GM23248 (cell line): ENCODE results near the gene HNRNPR. TPM values are rescaled to one million over a fixed set of nuclear protein-coding genes. Genes with fewer than 3 reads are reported as not detected.

Experiments
- DNase-seq: peaks from one replicate; pipeline ENCODE4 v3.0.0-alpha.2; 2015
- H2AFZ ChIP-seq: fragments of 200-600 bp; sonication (generic); 2 replicates; pipeline ENCODE4 v1.6.1; 2016; ENCODE audit warnings: antibody characterized with exemption
- H3F3A ChIP-seq: fragments of 200-600 bp; sonication (generic); 2 replicates; pipeline ENCODE4 v1.6.1; 2016; ENCODE audit warnings: mild to moderate bottlenecking, antibody characterized with exemption, mixed run types; ENCODE audit not compliant: insufficient read depth
- H3K27ac ChIP-seq: fragments of 200-600 bp; sonication (generic); 2 replicates; pipeline ENCODE4 v1.5.1; 2016; ENCODE audit warnings: mild to moderate bottlenecking
- H3K27me3 ChIP-seq: fragments of 200-600 bp; sonication (generic); replicated peaks from 2 replicates; pipeline ENCODE4 v1.6.1; 2016; ENCODE audit warnings: mild to moderate bottlenecking; ENCODE audit not compliant: insufficient read depth
- H3K36me3 ChIP-seq: fragments of 200-600 bp; sonication (generic); 2 replicates; pipeline ENCODE4 v1.6.1; 2016; ENCODE audit warnings: low read depth, mild to moderate bottlenecking
- H3K4me1 ChIP-seq: fragments of 200-600 bp; sonication (generic); 2 replicates; pipeline ENCODE4 v1.6.1; 2016; ENCODE audit warnings: mild to moderate bottlenecking; ENCODE audit not compliant: insufficient read depth
- H3K4me2 ChIP-seq: fragments of 200-600 bp; sonication (generic); one replicate; pipeline ENCODE4 v1.6.1; 2016; ENCODE audit warnings: mild to moderate bottlenecking; ENCODE audit not compliant: unreplicated experiment
- H3K4me3 ChIP-seq: fragments of 200-600 bp; sonication (generic); 2 replicates; pipeline ENCODE4 v1.5.1; 2016; ENCODE audit warnings: mild to moderate bottlenecking
- H3K79me2 ChIP-seq: fragments of 200-600 bp; sonication (generic); 2 replicates; pipeline ENCODE4 v1.6.1; 2016; ENCODE audit warnings: mild to moderate bottlenecking; ENCODE audit not compliant: insufficient read depth
- H3K9ac ChIP-seq: fragments of 200-600 bp; sonication (generic); 2 replicates; pipeline ENCODE4 v1.6.1; 2016; ENCODE audit warnings: mild to moderate bottlenecking
- H3K9me2 ChIP-seq: fragments of 200-600 bp; sonication (generic); 2 replicates; pipeline ENCODE4 v1.6.1; 2016; ENCODE audit warnings: mixed run types, mild to moderate bottlenecking, moderate library complexity; ENCODE audit not compliant: insufficient read depth
- H3K9me3 ChIP-seq: fragments of 200-600 bp; sonication (generic); one replicate; pipeline ENCODE4 v1.6.1; 2017; ENCODE audit warnings: low read depth
- H4K20me1 ChIP-seq: fragments of 200-600 bp; sonication (generic); 2 replicates; pipeline ENCODE4 v1.6.0; 2016; ENCODE audit not compliant: insufficient read depth
- EZH2 ChIP-seq: fragments of 200-600 bp; sonication (generic); IDR thresholded peaks from 2 replicates; pipeline ENCODE4 v1.6.1; 2018; ENCODE audit warnings: antibody characterized with exemption, mild to moderate bottlenecking; ENCODE audit not compliant: insufficient read depth, poor library complexity, severe bottlenecking
- EZH2phosphoT487 ChIP-seq: fragments of 200-600 bp; sonication (generic); IDR thresholded peaks from 2 replicates; pipeline ENCODE4 v1.6.1; 2018; ENCODE audit warnings: antibody characterized with exemption, moderate library complexity, mild to moderate bottlenecking, low read depth; ENCODE audit not compliant: insufficient read depth
- WGBS, 2 experiments: methylation state at CpG; one replicate each; pipeline ENCODE4 v1.1.6; 2015 to 2017; ENCODE audit warnings: low lambda C conversion rate in 2 of 2, low coverage in 1 of 2; ENCODE audit errors: missing lambda C conversion rate in 2 of 2; 5-methylcytosine and 5-hydroxymethylcytosine counted together
- in situ Hi-C: fragments of 300-500 bp; cut with MboI; formaldehyde crosslinking; loops from 2 replicates; pipeline ENCODE4 v1.15.0; 2020
- polyA plus RNA-seq: library from polyadenylated mRNA; unstranded; fragments of >200 nt; fragmentation: Nextera tagmentation; extraction: Ambion mirVana; gene quantifications from 2 replicates; pipeline ENCODE4 v1.2.1, GENCODE V29; 2016
- total RNA-seq: library from RNA; depleted of rRNA; stranded (reverse); fragments of >200 nt; shearing (Covaris generic); gene quantifications from 2 replicates; pipeline ENCODE4 v1.2.3, GENCODE V29; 2014; rRNA removed

The HNRNPR gene
- total RNA-seq (77.5 and 91.6 TPM in 2 replicates), polyA plus RNA-seq (124 and 126 TPM in 2 replicates)

DNA sequence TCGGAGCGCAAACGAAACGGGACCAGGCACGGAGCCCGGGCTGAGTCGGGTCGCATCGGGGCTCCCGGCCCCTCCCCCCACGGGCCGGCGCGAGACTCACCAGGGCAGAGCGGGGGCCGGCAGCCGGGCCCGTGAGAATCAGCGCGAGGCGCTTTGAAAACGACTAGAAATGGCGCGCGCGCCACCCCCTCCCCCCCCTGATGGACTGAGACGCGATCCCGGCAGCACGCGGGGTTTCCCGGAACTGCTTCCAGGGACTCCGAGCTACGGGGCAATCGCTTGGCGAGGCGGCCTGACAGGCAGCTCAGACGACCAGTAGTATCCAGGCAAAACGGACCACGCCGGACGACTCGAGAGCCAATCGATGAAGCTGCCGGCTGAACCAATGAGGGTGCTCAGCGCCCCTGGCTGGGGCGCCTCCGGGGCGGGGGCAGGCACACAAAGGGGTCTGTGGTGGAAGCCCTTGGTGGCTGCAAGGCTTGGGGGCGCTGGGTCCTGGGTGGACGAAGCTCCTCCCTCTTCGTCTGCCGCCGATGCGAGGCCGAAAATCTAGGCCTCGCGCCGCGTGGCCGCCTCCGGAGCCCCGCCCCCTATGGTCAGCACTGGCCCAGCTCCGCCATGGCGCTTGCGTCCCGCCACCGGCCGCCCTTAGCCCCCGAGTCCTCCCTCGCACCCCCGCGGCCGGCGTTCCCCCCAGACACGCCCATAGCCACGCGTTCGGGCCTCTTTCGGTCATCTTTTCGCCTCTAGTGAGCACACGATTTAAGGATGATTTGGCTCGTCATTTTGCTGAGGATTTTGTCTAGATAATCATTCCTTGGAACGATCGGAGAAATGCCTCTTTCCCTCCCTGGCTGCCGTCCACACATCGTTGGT lies at the start of gene HNRNPR:
TSS of gene HNRNPR (minus strand) at position 174 of the 876 bp plus-strand sequence. CDS start 3,276 bp downstream, outside the sequence.
- peak within 1 kb of the TSS; percentile 75 for H2AFZ ChIP-seq
- H3K4me2 ChIP-seq: peak within 1 kb of the TSS; percentile 97
- H3K9me3 ChIP-seq: no peaks in the 10 kb centered on the region
- H3K79me2 ChIP-seq: peaks cover 46% of the 10 kb centered on the region
- no peak for TF ChIP-seq EZH2phosphoT487
- TF ChIP-seq EZH2: no peak
- H4K20me1 ChIP-seq: peaks cover 31% of the 10 kb centered on the region
- H3K9ac ChIP-seq: peak within 1 kb of the TSS; percentile 96
- H3K4me3 ChIP-seq: peak within 1 kb of the TSS; percentile 91
- peak; percentile 100 for DNase-seq
- H3K9me2 ChIP-seq: no peaks in the 10 kb centered on the region
- H3F3A ChIP-seq: peaks cover 35% of the 10 kb centered on the region
- in situ Hi-C loops: no loop called here
- peak within 1 kb of the TSS; percentile 93 for H3K27ac ChIP-seq
- WGBS, 2 experiments: 1% methylated on average over 42 to 81 of the region's 87 CpGs
- no peaks in the 10 kb centered on the region for H3K27me3 ChIP-seq
- no peaks in the 10 kb centered on the region for H3K36me3 ChIP-seq
- peaks cover 34% of the 10 kb centered on the region for H3K4me1 ChIP-seq

DNA sequence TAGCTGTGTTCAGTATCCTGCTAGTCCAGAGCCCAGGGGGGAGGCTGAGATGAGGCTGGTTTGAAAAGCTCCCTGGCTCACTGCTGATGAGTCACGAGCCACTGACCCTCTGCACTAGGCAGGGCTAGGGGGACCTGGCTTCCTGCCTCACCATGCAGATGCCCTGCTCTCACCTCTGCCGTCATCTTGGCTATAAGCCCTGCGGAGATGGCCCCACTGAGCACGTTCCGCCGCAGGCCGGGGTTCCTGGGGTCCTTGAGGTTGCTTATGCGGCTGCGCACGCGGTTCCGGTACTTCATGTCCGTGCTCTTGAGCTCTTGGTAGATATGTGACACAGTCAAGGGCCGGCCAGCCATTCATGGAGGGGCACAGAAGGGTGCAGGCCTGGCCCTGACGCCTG lies 49.6 kb upstream of the HNRNPR start:
- Histone ChIP-seq H3K4me1 (peaks cover 25% of the 10 kb centered on the region), H3K9me2 (no peaks in the 10 kb centered on the region)
- 67 to 77% methylated on average over 15 of the region's 15 CpGs for WGBS, 2 experiments

DNA sequence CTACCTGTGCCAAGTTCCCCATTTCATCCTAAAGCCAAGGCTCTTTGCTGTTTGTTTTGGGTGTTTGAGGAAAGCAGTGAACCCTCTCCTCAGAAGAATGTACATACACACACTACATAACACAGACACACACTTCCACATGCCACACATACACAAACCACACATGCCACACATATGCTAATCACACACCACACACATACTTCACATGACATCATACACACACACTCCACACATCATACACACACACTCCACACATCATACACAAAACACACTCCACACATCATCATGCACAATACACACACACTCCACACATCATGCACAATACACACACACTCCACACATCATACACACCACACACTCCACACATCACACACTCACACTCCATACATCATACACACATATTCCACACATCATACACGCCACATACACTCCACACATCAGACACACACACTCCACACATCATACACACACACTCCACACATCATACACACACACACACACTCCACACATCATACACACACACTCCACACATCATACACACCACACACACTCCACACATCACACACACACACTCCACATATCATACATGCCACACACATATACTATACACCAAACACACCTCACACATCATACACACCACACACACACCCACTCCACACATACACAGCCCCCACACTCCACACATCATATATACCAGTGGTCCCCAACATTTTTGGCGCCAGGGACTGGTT lies 48.2 kb upstream of the HNRNPR start:
- Histone ChIP-seq H3K27ac (no peak overlapping the region), H2AFZ (no peak overlapping the region), H3K9me3 (no peaks in the 10 kb centered on the region), H3F3A (peaks cover 27% of the 10 kb centered on the region), H3K36me3 (no peaks in the 10 kb centered on the region), H3K79me2 (no peaks in the 10 kb centered on the region), H3K4me3 (no peak overlapping the region), H3K9ac (no peak overlapping the region), H3K4me1 (peaks cover 25% of the 10 kb centered on the region), H4K20me1 (no peaks in the 10 kb centered on the region), H3K9me2 (no peaks in the 10 kb centered on the region), H3K4me2 (no peak overlapping the region), H3K27me3 (no peaks in the 10 kb centered on the region)
- WGBS, 2 experiments: 59 to 81% methylated on average over 2 of the region's 2 CpGs
- no peak for DNase-seq
- no peak for TF ChIP-seq EZH2phosphoT487
- no peak for TF ChIP-seq EZH2
- in situ Hi-C loops: no loop called here

More for the DNA sequence above, 49.6 kb upstream of the HNRNPR start:
- Histone ChIP-seq H3F3A (peaks cover 27% of the 10 kb centered on the region), H3K36me3 (no peaks in the 10 kb centered on the region), H3K9me3 (no peaks in the 10 kb centered on the region), H3K27me3 (no peaks in the 10 kb centered on the region), H3K4me2 (peak overlapping the region; percentile 52), H3K27ac (peak overlapping the region; percentile 89), H2AFZ (no peak overlapping the region), H3K9ac (peak overlapping the region; percentile 60), H3K4me3 (no peak overlapping the region; the same call in 1 of the 2 replicates), H4K20me1 (no peaks in the 10 kb centered on the region), H3K79me2 (no peaks in the 10 kb centered on the region)
- peak; percentile 68 for DNase-seq
- TF ChIP-seq EZH2 (no peak), EZH2phosphoT487 (no peak)
- in situ Hi-C loops: no loop called here

DNA sequence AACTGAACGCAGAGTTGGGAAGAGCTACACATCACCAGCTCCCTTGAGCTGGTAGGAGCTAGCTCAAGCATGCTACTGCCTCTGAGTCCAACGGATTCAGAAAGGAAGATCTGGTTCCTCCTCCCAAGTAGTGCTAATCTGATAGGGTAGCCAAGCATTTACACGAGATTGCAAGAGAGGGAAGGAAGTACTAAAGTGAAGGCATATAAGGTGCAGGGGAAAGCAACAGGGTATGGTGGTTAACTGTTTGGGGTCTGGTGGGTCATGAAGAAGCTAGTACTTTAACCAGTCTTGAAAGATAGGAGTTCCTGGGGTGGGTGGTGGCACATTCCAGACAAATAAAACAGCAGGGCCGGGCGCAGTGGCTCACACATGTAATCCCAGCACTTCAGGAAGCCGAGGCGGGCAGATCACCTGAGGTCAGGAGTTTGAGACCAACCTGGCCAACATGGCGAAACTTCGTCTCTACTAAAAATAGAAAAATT lies 45.8 kb upstream of the HNRNPR start:
- Histone ChIP-seq H3K4me1 (peaks cover 25% of the 10 kb centered on the region), H3K9ac (no peak overlapping the region), H4K20me1 (no peaks in the 10 kb centered on the region), H3K36me3 (no peaks in the 10 kb centered on the region), H3F3A (peaks cover 25% of the 10 kb centered on the region), H3K27ac (no peak overlapping the region), H3K4me3 (no peak overlapping the region), H3K9me2 (no peaks in the 10 kb centered on the region), H3K9me3 (no peaks in the 10 kb centered on the region), H3K79me2 (no peaks in the 10 kb centered on the region), H3K27me3 (no peaks in the 10 kb centered on the region), H3K4me2 (no peak overlapping the region), H2AFZ (no peak overlapping the region)
- TF ChIP-seq EZH2 (no peak), EZH2phosphoT487 (no peak)
- in situ Hi-C loops: no loop called here
- WGBS, 2 experiments: 55 to 66% methylated on average over 9 of the region's 9 CpGs
- DNase-seq: no peak
